Right kidney (tissue), 9 donors: Measurements from ENCODE around the gene CSRP1.
"Not testable (repeated sequence)": the region's sequence is repeated elsewhere in the genome, so short reads cannot be mapped to it uniquely, and the experiment has no call there.

ENCODE experiments used
- DNase-seq: peaks from one replicate; pipeline ENCODE4 v3.0.0-alpha.2; 2016
- long read RNA-seq, 8 donors: transcript quantifications; one replicate each; lab custom pipeline, GENCODE V29; 2026

Gene CSRP1
- long read RNA-seq, donor 1, full-length matches to known transcripts = 68 of 80 reads
- long read RNA-seq, donor 1, partial matches to known transcripts = 12 of 80 reads
- long read RNA-seq, donor 1, other reads (novel, unspliced or antisense) = 0 of 80 reads
- long read RNA-seq, donor 2, full-length matches to known transcripts = 26 of 31 reads
- long read RNA-seq, donor 2, partial matches to known transcripts = 5 of 31 reads
- long read RNA-seq, donor 2, other reads (novel, unspliced or antisense) = 0 of 31 reads
- long read RNA-seq, donor 3, full-length matches to known transcripts = 31 of 31 reads
- long read RNA-seq, donor 3, partial matches to known transcripts = 0 of 31 reads
- long read RNA-seq, donor 3, other reads (novel, unspliced or antisense) = 0 of 31 reads
- long read RNA-seq, donor 4, full-length matches to known transcripts = 45 of 45 reads
- long read RNA-seq, donor 4, partial matches to known transcripts = 0 of 45 reads
- long read RNA-seq, donor 4, other reads (novel, unspliced or antisense) = 0 of 45 reads
- long read RNA-seq, donor 5, full-length matches to known transcripts = 45 of 45 reads
- long read RNA-seq, donor 5, partial matches to known transcripts = 0 of 45 reads
- long read RNA-seq, donor 5, other reads (novel, unspliced or antisense) = 0 of 45 reads
- long read RNA-seq, donor 6, full-length matches to known transcripts = 50 of 50 reads
- long read RNA-seq, donor 6, partial matches to known transcripts = 0 of 50 reads
- long read RNA-seq, donor 6, other reads (novel, unspliced or antisense) = 0 of 50 reads
- long read RNA-seq, donor 7, full-length matches to known transcripts = 91 of 110 reads
- long read RNA-seq, donor 7, partial matches to known transcripts = 19 of 110 reads
- long read RNA-seq, donor 7, other reads (novel, unspliced or antisense) = 0 of 110 reads
- long read RNA-seq, donor 8, full-length matches to known transcripts = 59 of 73 reads
- long read RNA-seq, donor 8, partial matches to known transcripts = 14 of 73 reads
- long read RNA-seq, donor 8, other reads (novel, unspliced or antisense) = 0 of 73 reads

GRCh38 chr1:201506557-201507359 lies at the start of gene CSRP1:
Gene CSRP1 (minus strand): TSS chr1:201507123. CDS start chr1:201496303, 10,820 bp downstream.
- DNase-seq = peak; percentile 85

- no peak for DNase-seq
Measured at GRCh38 chr1:201555593-201555945, 48.6 kb upstream of the CSRP1 start.

GRCh38 chr1:201554789-201555592 lies 48.1 kb upstream of the CSRP1 start:
- no peak for DNase-seq

GRCh38 chr1:201554190-201554600 lies 47.3 kb upstream of the CSRP1 start:
- DNase-seq = no peak

- DNase-seq = no peak
Measured at GRCh38 chr1:201553496-201554189, 46.7 kb upstream of the CSRP1 start.

GRCh38 chr1:201552941-201553351 lies 46.0 kb upstream of the CSRP1 start:
- DNase-seq = no peak

GRCh38 chr1:201551877-201552731 lies 45.2 kb upstream of the CSRP1 start:
- no peak for DNase-seq

GRCh38 chr1:201551096-201551495 lies 44.2 kb upstream of the CSRP1 start:
- no peak for DNase-seq

GRCh38 chr1:201549522-201549921 lies 42.6 kb upstream of the CSRP1 start:
- DNase-seq = not testable (repeated sequence)

- DNase-seq = no peak
Measured at GRCh38 chr1:201545851-201546492, 39.0 kb upstream of the CSRP1 start.

- DNase-seq = no peak
Measured at GRCh38 chr1:201544710-201545109, 37.8 kb upstream of the CSRP1 start.

GRCh38 chr1:201543871-201544642 lies 37.1 kb upstream of the CSRP1 start:
- no peak for DNase-seq

- DNase-seq = no peak
Measured at GRCh38 chr1:201542309-201543035, 35.5 kb upstream of the CSRP1 start.

- DNase-seq = no peak
Measured at GRCh38 chr1:201540846-201541735, 34.2 kb upstream of the CSRP1 start.

- DNase-seq = peak; percentile 66
Measured at GRCh38 chr1:201539561-201540431, 32.9 kb upstream of the CSRP1 start.
